NCI-H774 (cell line): ENCODE data around the gene SYCE3.

ENCODE experiments used
- DNase-seq: peaks from one replicate; lab custom pipeline; 2025; lab: John Stamatoyannopoulos, UW

Gene SYCE3

DNA sequence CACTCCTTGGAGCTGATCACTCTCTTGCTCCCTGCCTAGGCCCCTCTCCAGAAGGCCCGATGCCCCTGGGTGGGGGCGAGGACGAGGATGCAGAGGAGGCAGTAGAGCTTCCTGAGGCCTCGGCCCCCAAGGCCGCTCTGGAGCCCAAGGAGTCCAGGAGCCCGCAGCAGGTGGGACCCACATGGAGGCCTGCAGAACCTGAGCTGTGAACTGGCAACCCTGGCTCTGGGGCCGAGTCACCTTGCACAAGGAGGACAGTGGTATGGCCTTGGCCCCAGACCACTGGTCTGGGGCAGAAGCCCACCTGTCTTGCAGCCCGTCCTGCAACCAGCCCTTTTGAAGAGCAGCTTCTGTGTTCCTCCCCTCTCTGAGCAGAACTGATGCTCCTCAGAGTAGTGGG lies 43.6 kb downstream of the SYCE3 start:
- DNase-seq = no peak

DNA sequence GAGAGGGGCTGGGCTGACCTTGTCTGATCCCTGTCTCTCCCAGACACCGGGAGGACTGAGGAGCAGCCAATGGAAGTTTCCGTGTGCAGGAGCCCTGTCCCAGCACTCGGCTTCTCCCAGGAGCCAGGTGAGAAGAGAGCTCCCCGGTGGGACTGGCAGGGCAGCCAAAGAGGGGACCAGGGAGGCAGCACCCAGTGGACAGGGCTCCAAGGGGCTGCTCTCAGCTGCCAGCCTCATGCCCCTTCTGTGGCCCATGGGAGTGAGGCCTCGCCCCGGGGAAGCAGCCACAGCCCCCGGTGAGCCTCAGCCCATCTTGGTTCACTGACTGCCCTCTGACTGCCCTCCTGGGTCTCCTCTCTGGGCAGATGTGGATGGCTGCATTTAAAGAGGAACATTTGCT lies 44.1 kb downstream of the SYCE3 start:
- no peak for DNase-seq

DNA sequence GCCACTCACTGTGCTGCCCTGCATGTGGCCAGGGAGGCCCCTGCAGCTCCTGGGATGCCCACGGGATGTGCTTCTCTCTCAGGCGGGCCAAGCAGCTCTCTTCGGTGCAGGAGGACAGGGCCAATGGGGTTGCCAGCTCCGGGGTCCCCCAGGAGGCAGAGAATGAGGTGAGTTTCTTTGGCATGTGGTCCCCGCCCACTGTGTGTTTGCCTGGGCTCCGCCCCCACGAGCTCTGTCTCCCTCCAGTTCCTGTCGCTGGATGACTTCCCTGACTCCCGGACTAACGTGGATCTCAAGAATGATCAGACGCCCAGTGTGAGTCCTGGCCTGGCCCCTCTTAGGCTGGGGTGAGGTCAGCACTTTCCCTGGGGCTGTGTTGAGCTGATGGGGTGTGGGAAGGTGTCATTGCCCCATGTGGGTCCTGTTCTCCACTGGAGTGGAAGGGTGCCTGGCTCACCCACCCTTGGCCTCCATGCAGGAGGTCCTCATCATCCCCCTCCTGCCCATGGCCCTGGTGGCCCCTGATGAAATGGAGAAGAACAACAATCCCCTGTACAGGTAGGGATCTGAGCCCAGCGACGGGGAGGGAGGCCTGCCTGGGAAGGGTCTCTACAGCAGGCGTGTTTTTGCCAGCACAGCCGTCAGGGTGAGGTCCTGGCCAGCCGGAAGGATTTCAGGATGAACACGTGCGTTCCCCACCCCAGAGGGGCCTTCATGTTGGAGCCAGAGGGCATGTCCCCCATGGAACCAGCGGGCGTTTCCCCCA lies 45.0 kb downstream of the SYCE3 start:
- no peak for DNase-seq

DNA sequence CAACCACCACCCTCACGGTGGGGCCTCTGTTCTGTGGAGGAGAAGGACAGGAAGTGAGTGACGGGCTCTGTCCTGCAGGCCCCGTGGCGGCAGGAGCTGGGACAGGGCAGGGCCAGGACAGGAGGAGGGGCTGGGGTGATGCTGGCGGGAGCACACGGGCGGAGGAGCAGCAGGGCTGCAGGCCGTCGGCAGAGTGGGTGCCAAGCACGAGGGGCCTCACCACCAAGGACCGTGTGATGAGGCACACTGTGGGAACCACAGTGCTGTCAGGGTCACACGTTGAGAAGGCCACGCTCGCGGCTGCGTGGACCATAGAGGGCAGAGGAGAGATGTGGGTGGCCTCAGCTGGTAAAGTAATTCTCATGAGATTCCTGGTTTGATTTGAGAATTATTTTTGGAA lies 45.8 kb downstream of the SYCE3 start:
- no peak for DNase-seq

DNA sequence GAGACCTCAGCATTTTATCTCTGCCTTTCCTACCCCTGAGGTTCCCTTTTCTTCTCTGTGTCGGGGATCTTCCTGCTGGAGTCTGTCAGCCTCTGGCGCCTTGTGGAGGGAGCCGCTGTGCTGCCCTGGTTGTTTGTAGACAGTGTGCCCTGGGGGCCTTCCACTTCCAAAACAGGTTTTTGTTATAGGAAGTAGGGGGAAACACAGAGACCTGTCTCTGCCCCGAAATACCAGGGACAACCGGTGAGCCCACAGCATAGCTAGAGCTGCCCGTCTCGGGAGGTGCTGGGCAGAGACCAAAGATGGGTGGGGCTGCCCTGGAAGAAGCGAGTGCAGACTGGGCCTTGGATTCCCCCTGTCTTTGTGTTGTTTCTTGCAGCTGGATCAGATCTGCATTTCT lies 46.7 kb downstream of the SYCE3 start:
- DNase-seq = no peak

DNA sequence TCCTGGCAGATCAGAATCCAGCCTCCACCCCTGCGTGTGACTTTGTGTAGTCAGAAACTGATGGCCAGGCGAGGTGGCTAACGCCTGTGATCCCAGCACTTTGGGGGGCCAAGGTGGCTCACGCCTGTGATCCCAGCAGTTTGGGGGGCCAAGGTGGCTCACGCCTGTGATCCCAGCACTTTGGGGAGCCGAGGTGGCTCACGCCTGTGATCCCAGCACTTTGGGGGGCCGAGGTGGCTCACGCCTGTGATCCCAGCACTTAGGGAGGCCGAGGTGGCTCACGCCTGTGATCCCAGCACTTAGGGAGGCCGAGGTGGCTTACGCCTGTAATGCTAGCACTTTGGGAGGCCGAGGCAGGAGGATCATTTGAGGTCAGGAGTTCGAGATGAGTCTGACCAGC lies 49.5 kb downstream of the SYCE3 start:
- DNase-seq = no peak

DNA sequence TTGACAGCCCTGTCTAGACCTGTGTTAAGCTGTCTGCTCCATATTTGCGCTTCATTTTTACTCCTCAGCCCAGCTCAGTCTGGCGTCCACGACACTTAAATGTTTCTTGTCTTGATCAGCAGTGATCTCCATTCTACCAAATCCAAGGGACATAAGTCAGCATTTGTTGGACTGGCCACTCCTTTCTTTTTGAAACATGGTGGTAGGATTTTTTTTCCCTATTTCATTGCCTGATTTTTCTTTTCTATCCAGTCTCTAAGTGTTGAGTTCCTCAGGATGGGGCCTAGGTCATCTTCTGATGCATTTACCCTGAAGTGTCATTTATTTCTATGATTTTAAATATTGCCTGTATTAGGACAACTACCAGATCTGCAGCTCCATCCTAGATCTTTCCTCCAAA lies 53.8 kb downstream of the SYCE3 start:
- no peak for DNase-seq

DNA sequence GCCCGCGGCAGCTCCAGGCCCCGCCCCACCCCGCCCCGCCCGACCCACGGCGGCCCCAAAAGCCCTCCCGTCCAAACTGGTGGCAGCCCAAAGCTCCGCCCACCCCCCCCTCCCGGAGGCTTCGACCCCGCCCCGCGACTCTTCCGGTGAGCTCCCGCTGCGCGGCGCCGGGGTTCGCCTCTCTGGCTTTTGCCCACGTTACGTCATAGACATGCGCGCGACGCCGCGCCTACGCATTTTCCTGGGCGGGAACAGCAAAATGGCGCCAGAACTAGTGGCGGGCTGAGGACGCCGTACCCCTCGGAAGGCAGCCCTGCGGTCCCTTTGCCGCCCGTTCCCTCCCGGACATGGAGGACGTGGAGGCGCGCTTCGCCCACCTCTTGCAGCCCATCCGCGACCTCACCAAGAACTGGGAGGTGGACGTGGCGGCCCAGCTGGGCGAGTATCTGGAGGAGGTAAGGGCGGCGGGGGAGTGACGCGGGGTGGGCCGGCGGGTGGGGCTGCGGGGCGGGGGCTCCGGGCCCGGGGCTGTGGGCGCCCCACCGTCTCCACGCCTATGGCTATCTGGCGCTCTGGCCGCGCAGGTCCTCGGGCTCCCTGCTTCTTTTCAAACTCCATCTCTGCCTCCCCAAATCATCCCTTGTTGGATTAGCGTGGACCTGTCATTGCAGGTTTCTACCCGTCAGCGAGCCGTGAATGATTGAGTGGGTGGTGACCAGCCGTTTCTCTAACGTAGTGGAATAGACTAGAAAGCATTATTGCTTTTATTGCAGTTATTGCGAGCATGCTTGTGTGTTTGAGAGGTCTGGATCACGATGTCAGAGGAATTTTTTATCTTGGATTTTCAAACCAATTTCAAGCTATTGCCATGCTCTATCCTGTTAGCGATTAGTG lies 54.5 kb downstream of the SYCE3 start, which contains the start of gene NCAPH2:
Gene NCAPH2, plus strand, starts transcription at position 234 of the 894 bp plus-strand sequence. Its CDS starts 114 bp downstream, at position 348.
- peak; percentile 88 for DNase-seq

DNA sequence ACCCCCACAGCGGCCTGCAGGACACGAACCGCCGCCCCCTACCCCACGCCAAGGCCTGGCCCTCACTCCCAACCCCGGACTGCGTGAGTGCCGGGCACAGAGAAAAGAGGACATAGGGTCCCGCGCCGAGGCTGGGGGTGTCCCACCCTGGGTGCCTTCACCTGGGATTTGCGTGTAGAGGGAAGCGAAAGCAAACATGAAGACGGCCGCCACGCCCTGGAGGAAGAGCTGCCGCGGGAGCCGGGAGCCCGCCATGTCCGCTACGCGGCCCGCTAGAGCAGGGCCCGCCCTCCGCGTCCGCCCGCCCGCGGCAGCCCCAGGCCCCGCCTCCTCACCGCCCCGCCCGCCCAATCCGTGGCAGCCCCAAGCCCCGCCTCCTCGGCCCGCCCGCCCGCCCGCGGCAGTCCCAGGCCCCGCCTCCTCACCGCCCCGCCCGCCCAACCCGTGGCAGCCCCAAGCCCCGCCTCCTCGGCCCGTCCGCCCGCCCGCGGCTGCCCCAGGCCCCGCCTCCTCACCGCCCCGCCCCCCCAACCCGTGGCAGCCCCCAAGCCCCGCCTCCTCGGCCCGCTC lies 55.2 kb downstream of the SYCE3 start, which contains the start of gene LMF2:
Gene LMF2, minus strand, starts transcription at position 282 of the 570 bp plus-strand sequence. Its CDS starts 27 bp downstream, at position 255.
- peak; percentile 80 for DNase-seq

DNA sequence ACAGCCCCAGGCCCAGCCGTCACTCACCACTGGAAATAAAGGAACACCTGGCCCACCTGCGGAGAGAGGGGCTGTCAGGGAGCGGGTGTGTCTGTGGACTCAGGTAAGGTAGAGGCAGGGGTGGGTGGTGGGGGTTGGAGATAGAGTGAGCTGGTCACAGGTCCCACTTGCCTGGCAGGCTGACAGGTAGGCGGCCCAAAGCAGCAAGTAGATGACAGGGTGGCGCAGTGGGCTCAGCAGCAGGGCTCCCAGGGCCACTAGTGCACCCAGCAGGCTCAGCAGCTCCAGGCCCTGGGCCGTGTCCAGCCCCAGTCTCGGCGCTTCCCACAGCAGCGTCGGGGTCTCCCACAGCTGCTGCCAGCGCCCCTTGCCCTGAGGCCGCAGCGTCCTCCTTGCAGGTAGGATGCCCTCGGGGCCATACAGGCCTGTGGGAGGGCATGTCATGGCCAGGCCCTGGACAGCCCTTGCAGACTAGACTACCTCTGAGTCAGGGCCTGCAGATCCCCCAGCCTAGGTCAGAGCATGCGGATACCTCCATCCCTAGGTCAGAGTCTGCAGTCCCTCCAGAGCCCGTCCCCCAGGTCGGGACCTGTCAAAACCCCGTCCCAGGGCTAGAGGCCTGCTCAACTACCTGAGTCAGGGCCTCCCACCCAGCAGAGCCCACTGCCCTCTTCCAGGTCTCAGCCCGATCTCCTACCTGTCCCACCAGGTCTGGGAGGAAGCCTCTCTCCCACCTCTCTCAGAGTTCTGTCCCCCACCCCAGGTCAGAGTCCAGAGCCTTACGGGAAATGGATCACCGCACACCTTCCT lies 55.9 kb downstream of the SYCE3 start:
- no peak for DNase-seq

DNA sequence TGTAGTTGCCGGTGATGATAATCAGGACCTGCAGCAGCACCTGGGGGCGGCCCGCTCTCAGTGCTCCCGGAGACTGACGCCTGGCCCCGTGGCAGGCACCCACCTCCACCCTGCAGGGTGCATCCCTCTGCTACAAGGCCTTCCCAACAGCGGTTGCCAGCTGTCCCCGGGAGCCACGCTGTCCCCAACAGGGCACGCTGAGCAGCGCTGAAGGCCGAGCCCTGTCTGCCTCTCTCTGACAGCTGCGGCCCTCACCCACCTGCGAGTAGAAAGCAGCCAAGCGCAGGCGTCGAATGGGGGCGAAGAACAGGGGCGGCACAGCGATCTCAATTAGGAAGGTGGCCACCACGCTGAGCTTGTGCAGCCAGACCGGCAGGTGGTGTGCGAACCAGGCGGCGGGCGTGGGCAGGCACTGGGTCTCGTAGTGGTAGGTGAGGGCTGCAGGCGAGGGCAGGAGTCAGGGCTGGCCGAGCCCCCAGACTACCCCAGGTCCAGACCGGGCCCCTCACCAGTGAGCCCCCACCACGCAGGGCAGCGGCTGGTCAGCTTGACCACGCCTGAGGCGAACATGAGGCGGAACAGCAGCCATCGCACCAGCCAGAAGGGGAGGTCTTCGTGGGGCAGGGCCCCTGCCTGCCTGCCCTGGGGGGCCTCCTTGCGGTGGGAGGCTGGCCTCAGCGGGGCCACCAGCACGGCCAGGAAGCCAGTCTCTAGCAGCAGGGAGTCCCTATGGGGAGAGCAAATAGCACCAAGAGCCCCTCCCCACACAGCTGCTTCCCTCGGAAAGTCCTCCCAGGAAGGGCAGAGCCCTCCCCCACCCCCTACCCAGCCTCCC lies 56.7 kb downstream of the SYCE3 start:
- DNase-seq = no peak

DNA sequence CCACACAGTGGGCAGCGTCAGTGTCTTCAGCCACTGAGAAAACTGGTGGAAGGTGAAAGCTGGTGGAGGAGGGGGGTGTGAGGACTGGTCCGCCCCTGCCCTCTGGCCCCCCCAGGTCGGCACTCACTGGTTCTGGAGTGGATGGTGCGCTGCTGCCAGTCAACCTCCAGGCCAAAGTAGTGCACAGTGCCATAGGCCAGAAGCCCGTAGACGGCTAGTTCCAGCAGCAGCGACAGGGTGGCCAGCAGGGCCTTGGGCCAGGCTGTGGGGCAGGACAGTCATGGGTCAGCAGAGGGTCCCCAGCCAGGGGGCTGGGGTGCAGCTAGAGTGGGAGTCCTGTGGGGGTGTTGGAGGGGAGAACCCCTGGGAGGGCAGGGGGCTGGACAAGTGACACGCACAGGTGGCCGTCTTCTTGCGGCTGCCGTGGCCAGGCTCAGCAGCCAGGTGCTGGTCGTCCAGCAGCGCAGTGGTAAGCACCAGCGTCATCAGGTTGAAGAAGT lies 57.4 kb downstream of the SYCE3 start:
- no peak for DNase-seq

DNA sequence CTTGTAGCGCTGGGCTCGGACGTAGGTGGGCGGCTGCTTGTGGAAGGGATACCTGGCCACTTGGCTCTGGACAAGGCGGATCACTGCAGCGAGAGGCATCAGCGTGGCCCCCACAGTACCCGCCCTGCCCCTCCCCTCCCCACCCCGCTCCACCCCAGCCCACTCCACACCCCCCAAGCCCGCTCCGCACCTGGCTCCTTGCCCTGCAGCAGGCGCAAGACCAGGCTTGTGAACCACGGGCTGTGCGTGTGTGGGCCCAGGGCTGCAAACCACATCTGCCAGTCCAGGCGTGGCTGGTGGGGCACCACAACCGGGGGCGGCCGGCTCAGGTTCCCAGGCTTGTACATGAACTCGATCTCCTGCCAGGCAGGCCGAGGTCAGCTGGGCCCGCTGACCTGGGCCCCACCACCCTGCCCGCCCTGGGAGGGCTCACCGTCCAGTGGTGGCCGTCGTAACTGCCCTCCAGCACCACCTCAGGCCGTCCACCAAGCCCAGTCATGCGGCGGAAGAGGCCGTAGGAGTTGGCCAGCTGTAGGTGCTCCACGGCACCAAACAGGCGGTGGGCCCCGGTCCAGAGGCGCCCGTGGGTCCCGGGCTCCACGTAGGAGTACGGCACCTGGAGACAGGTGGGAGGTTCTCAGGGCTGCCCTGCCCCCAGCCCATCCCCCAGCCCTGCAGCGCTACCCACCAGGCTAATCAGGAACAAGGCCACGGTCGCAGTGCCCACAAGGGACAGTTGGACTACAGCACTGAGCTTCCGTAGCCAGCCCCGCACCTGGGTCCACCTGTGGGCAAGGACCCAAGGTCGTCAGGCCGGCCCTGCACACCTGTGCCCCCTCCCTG lies 58.1 kb downstream of the SYCE3 start:
- DNase-seq = no peak

DNA sequence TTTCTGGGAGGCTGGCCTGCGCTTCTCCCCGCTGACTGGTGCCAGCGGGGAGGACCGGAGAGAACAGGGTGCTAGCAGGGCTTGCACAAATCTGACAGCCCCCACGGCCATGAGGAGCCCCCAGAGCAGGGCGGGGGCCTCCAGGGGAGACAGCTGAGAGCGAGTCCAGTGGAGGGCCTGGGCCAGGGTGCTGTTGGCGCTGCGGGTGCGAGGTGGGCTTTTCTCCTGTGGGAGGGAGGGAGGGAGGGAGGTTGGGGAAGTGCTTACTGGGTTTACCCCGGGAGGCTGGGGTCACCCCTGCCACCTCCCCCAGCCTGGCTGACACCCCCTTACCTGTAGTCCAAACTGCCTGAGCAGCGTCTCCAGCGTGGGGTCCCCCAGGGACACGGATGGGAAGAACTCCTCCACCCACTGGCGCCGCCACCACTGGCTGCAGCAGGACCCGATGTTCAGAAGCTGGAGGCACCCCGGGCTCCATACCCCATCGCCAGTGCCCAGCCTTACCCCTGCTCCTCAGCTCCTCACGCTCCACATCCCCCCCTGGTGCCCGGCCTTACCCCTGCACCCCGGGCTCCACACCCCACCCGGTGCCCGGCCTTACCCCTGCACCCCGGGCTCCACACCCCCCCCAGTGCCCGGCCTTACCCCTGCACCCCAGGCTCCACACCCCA lies 59.1 kb downstream of the SYCE3 start:
- DNase-seq = no peak

DNA sequence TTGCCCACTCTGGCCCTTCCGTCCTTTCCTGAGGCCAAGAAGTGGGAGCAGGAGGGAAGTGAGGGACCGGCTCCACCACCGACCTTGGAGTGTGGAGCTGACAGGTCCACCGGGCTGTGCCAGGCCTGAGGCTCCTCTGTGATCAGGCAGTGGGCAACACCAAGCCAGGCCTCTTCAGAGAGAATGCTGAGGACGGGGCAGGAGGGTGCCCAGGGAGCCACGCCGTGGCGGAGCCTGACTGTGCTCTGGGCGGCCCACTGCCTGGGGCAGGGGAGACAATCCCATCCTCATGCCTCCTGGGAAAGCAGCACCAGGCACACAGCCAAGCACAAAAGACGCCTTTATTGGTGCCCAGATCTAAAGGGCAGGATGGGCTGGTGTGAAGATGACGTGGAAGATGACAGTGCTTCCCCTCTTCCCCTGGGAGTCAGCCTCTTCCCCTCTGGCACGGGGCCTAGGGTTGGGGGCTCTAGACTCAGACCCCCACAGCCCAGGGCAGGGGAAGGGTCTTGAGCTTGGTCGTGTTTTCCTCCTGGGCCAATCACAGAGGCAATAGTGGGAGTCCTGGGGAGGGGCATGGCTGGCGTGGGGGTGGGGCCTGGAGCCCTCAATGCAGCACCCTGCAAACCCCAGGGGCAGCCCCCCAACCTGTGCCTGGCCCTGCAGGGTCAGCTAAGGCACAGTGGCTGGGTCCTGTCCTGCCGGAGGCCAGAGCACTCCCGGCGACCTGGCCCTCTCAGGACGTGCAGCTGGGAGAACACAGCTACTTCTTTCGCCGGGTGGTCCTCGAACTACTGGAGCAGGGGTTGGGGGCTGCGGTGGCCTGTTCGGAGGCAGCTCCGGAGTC lies 59.9 kb downstream of the SYCE3 start:
- no peak for DNase-seq

DNA sequence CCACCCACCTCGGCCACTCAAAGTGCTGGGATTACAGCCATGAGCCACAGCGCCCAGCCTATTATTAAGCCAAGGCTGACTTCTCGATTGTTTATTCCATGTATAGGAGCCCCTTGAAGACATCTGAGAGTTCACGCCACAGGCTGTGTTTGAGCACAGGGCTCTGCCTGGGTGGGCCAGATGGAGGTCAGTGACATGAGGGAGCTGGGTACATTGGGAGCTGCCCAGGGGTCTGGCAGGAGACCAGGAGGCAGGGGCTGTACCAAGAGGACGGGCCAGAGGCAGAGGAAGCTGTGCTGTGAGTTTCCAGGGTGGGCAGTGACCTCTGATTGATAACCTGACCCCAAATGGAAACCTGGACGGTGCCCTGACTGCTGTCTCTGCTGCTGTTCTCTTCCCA lies 60.6 kb downstream of the SYCE3 start:
- no peak for DNase-seq
